ENCODE data around the gene TRPM3. TPM values are rescaled to one million over a fixed set of nuclear protein-coding genes. Genes with fewer than 3 reads are reported as not detected.

TRPM3 gene
- total and polyA plus RNA-seq, 2 of the 13 experiments (the other 11 are each of a cell fraction or from before 2014, with no cell fraction given) = not detected

DNA sequence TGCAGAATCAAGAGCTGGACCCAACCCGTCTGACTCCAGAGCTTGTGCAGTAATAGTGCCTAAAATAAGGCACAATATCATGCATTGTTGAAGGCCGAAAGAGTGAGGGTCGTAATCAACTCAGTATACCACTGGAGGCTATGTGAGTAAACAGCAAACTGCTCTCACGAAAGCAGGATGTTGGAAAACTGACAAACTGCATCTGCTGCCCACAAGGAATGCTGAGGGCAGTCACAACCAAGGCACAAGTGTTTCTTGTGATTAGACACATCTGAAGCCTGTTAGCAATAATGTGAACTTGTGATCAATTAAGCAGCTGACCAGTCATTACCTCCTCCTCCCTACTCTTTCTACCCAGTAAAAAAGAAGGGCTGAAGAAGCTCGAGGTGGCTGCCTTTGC lies 48.8 kb downstream of the TRPM3 start (continued):
- TF ChIP-seq, protein P1, sequence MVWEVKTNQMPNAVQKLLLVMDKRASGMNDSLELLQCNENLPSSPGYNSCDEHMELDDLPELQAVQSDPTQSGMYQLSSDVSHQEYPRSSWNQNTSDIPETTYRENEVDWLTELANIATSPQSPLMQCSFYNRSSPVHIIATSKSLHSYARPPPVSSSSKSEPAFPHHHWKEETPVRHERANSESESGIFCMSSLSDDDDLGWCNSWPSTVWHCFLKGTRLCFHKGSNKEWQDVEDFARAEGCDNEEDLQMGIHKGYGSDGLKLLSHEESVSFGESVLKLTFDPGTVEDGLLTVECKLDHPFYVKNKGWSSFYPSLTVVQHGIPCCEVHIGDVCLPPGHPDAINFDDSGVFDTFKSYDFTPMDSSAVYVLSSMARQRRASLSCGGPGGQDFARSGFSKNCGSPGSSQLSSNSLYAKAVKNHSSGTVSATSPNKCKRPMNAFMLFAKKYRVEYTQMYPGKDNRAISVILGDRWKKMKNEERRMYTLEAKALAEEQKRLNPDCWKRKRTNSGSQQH (CRISPR knock-in tag; IDR thresholded peaks at IDR 0.05; ENCODE audit: low read depth) = no peak
- no peak for TF ChIP-seq DR1 (CRISPR knock-in tag; IDR thresholded peaks at IDR 0.05)
- TF ChIP-seq SIN3B (IDR thresholded peaks at IDR 0.05; ENCODE audit: low read length) = no peak

DNA sequence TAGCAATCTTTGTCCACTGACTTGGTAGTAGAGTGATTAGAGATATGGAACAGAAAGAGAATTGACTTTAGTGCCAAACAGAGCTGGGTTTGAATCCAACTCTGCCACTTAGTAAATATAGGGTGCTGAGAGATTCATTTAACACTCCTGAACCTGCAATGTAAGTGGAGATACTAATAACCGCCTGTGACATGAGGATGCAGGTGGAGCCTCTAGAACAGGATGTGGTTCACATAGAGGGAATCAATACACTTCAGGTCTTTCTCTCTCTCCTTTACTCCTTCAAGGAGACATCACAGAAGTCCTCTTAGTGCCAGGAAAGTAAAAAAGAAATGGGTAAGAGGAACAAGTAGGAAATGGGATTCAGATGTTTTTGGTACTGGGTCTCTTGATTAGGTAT lies 49.8 kb downstream of the TRPM3 start:
- intact Hi-C loops (cut with micrococcal nuclease; ENCODE audit: unreplicated experiment) = no loop called here
- ATAC-seq (no peak), DNase-seq (ENCODE audit: low spot score) (no peak), FAIRE-seq (no peak)
- no peaks in the 10 kb centered on the region for H4K20me1 ChIP-seq (ENCODE audit: insufficient read depth, low read length)
- ChIA-PET POLR2A (no interaction called here), CTCF (ENCODE audit: low intra/inter-chr PET ratio, low total read pairs) (no interaction called here)
- no peaks in the 10 kb centered on the region for H3K27me3 ChIP-seq (ENCODE audit: control insufficient read depth in 1 of 2, insufficient read depth in 2 of 2, low read length in 2 of 2)
- H3K4me3 ChIP-seq (replicated peaks in 1 of 3; ENCODE audit: insufficient read depth in 1 of 3, low read depth in 2 of 3, low read length in 3 of 3) = no peak overlapping the region
- in situ Hi-C loops (cut with HindIII; ENCODE audit: extremely low pct_ligation_motif_present, low pct_unique_long_range_greater_than_20kb) = no loop called here
- no TSS peak for BruUV-seq (replicated peaks)
- no peak overlapping the region for H2AFZ ChIP-seq (ENCODE audit: low read length)
- H3K27ac ChIP-seq (ENCODE audit: extremely low read length, insufficient read depth, low read length) = no peak overlapping the region
- H3K9me3 ChIP-seq (ENCODE audit: low read length) = no peaks in the 10 kb centered on the region
- H3K9ac ChIP-seq (ENCODE audit: insufficient read depth, low read depth, low read length) = no peak overlapping the region
- WGBS (ENCODE audit: low lambda C conversion rate) = 38% methylated on average over 1 of the region's 1 CpG
- H3K4me2 ChIP-seq (ENCODE audit: low read depth, low read length) = no peak overlapping the region
- no peaks in the 10 kb centered on the region for H3K79me2 ChIP-seq (ENCODE audit: insufficient read depth, low read length)
- no peaks in the 10 kb centered on the region for H3K36me3 ChIP-seq (replicated peaks in 1 of 2; ENCODE audit: control insufficient read depth in 1 of 2, insufficient read depth in 2 of 2, low read length in 2 of 2)
- H3K4me1 ChIP-seq (ENCODE audit: insufficient read depth, low read length) = no peaks in the 10 kb centered on the region
- no peak for TF ChIP-seq HDAC6 (IDR thresholded peaks at IDR 0.05; ENCODE audit: low read depth, low read length)
- TF ChIP-seq, protein P2, sequence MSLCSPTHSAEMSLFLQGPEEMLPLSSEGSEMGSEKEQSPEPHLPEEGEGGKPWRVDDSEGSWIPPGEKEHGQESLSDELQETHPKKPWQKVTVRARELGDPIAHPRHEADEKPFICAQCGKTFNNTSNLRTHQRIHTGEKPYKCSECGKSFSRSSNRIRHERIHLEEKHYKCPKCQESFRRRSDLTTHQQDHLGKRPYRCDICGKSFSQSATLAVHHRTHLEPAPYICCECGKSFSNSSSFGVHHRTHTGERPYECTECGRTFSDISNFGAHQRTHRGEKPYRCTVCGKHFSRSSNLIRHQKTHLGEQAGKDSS (CRISPR knock-in tag; IDR thresholded peaks at IDR 0.05; ENCODE audit: borderline replicate concordance, low read depth) = no peak
- TF ChIP-seq SMARCC2 (IDR thresholded peaks at IDR 0.05) = no peak
- TF ChIP-seq FOXA1 (IDR thresholded peaks at IDR 0.05) = no peak
- no peak for TF ChIP-seq FOXA1 (CRISPR knock-in tag; IDR thresholded peaks at IDR 0.05)
- TF ChIP-seq KLF13 (CRISPR knock-in tag; IDR thresholded peaks at IDR 0.05) = no peak
- TF ChIP-seq FOXK1 (CRISPR knock-in tag; IDR thresholded peaks at IDR 0.05; ENCODE audit: borderline replicate concordance, low read depth) = no peak
- no peak for TF ChIP-seq SRF (IDR thresholded peaks at IDR 0.05; ENCODE audit: low read depth, low read length)
- TF ChIP-seq, protein P3, sequence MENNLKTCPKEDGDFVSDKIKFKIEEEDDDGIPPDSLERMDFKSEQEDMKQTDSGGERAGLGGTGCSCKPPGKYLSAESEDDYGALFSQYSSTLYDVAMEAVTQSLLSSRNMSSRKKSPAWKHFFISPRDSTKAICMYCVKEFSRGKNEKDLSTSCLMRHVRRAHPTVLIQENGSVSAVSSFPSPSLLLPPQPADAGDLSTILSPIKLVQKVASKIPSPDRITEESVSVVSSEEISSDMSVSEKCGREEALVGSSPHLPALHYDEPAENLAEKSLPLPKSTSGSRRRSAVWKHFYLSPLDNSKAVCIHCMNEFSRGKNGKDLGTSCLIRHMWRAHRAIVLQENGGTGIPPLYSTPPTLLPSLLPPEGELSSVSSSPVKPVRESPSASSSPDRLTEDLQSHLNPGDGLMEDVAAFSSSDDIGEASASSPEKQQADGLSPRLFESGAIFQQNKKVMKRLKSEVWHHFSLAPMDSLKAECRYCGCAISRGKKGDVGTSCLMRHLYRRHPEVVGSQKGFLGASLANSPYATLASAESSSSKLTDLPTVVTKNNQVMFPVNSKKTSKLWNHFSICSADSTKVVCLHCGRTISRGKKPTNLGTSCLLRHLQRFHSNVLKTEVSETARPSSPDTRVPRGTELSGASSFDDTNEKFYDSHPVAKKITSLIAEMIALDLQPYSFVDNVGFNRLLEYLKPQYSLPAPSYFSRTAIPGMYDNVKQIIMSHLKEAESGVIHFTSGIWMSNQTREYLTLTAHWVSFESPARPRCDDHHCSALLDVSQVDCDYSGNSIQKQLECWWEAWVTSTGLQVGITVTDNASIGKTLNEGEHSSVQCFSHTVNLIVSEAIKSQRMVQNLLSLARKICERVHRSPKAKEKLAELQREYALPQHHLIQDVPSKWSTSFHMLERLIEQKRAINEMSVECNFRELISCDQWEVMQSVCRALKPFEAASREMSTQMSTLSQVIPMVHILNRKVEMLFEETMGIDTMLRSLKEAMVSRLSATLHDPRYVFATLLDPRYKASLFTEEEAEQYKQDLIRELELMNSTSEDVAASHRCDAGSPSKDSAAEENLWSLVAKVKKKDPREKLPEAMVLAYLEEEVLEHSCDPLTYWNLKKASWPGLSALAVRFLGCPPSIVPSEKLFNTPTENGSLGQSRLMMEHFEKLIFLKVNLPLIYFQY (CRISPR knock-in tag; IDR thresholded peaks at IDR 0.05; ENCODE audit: borderline replicate concordance) = no peak
- TF ChIP-seq, protein P4, sequence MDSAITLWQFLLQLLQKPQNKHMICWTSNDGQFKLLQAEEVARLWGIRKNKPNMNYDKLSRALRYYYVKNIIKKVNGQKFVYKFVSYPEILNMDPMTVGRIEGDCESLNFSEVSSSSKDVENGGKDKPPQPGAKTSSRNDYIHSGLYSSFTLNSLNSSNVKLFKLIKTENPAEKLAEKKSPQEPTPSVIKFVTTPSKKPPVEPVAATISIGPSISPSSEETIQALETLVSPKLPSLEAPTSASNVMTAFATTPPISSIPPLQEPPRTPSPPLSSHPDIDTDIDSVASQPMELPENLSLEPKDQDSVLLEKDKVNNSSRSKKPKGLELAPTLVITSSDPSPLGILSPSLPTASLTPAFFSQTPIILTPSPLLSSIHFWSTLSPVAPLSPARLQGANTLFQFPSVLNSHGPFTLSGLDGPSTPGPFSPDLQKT (CRISPR knock-in tag; IDR thresholded peaks at IDR 0.05; ENCODE audit: borderline replicate concordance) = no peak
- no peak for TF ChIP-seq ISX (CRISPR knock-in tag; conservative IDR thresholded peaks at IDR 0.05)
- no peak for TF ChIP-seq CCDC6 (CRISPR knock-in tag; IDR thresholded peaks at IDR 0.05)
- TF ChIP-seq ZNF337 (CRISPR knock-in tag; IDR thresholded peaks at IDR 0.05; ENCODE audit: borderline replicate concordance, low read depth) = no peak

All from HepG2 (cell line).